Natural killer cell treated with Interleukin-12 subunit alpha and Interleukin-12 subunit beta and Interleukin-15 and Interleukin-18, amount 100 ng/mL, for 72 hours (primary cell): ENCODE data around the gene RUNX1. TPM values are rescaled to one million over a fixed set of nuclear protein-coding genes. Genes with fewer than 3 reads are reported as not detected.

Source experiments
- ATAC-seq, 2 donors: fragments of 150-1000 bp; cut with Tn5 transposase in 1 of 2; sonication (Bioruptor Pico), chemical (Tn5 transposase) in 1 of 2; 2 replicates each; pipeline ENCODE4 v1.10.0; 2021
- DNase-seq: peaks from one replicate; pipeline ENCODE4 v3.0.0; 2022; ENCODE audit warnings: low spot score
- H3K27ac Mint-ChIP-seq, 2 donors: 1 replicate in 1 of 2; 2 replicates in 1 of 2; pipeline ENCODE4 v1.8.0; 2022; ENCODE audit warnings: mixed read lengths in 2 of 2, mild to moderate bottlenecking in 1 of 2, moderate library complexity in 1 of 2
- H3K27me3 Mint-ChIP-seq, 2 donors: 1 replicate in 1 of 2; 2 replicates in 1 of 2; pipeline ENCODE4 v1.8.0; 2022; ENCODE audit warnings: mixed read lengths in 2 of 2
- H3K36me3 Mint-ChIP-seq: one replicate; pipeline ENCODE4 v1.8.0; 2022; ENCODE audit warnings: mixed read lengths
- H3K4me1 Mint-ChIP-seq, 2 donors: 1 replicate in 1 of 2; 2 replicates in 1 of 2; pipeline ENCODE4 v1.8.0; 2022; ENCODE audit warnings: low read depth in 2 of 2, mixed read lengths in 2 of 2, mild to moderate bottlenecking in 1 of 2
- H3K4me3 Mint-ChIP-seq: one replicate; pipeline ENCODE4 v1.8.0; 2022; ENCODE audit warnings: mixed read lengths
- H3K9me3 Mint-ChIP-seq: 2 replicates; pipeline ENCODE4 v1.8.0; 2022; ENCODE audit warnings: mixed read lengths
- total RNA-seq, 2 donors: library from RNA; stranded (reverse); gene quantifications; one replicate each; pipeline ENCODE4 v1.2.3, GENCODE V29; 2022

RUNX1 gene
- total RNA-seq, 2 donors from 2014 or later: 67.8 to 121 TPM

DNA sequence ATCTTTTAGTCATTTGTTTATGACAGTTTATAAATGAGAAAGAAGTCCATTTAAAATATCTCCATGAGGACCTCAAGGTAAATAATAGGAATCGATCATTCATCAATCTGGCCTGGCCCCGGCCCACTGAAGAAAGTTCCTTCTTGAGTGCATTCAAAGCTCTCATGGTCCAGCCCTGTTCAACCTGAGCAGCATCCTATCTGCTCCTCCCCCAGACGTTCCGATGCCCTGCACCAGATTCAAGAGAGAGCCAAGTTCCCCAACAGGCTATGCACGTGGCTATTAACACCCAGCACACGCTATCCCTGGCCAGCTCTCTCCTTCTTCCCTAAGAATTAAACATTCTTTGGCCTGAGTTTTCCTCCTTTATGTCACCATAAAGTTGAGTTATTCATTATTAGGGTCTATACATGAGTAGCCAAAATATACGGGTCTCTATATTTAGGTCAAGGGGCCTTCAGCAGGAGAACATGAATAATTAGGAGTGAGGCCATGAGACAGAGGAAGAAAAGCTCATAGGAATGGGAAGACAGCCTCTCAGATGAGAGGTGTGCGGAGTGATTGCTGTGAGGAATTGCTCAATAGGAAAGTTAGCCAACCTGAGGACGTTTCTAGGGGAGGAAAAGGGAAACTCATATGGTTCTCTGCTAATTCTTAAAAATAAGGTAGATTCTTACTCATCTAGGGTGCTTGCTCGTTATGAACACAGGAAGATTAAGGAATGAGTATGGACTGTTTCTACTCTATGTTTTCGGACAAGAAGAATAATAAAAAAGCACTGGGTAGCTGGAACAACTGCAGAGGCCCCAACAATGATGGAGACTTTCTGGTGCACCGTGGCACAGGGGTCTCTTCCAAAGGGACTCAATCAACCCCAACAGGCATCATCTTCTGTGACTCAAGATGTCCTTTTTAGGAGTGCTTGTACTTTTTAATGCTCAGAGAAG is 23.6 kb downstream of the RUNX1 start:
- peak overlapping the region; percentile 88 for H3K4me3 Mint-ChIP-seq
- peaks cover 6% of the 10 kb centered on the region for H3K9me3 Mint-ChIP-seq
- H3K27me3 Mint-ChIP-seq: no peaks in the 10 kb centered on the region
- H3K36me3 Mint-ChIP-seq: no peaks in the 10 kb centered on the region
- H3K4me1 Mint-ChIP-seq: peaks cover 81 to 93% of the 10 kb centered on the region in 2 donors
- DNase-seq (no peak), ATAC-seq (peak; percentile 21 to 22)
- H3K27ac Mint-ChIP-seq: peak overlapping the region; percentile 91 to 98

GRCh38 chr21:35024513-35024912 is 24.6 kb downstream of the RUNX1 start:
- Mint-ChIP-seq H3K27me3 (no peaks in the 10 kb centered on the region), H3K36me3 (no peaks in the 10 kb centered on the region), H3K9me3 (peaks cover 4% of the 10 kb centered on the region), H3K4me3 (peak overlapping the region; percentile 88), H3K27ac (peak overlapping the region; percentile 91 to 98), H3K4me1 (peaks cover 81 to 89% of the 10 kb centered on the region in 2 donors)
- ATAC-seq (peak in 1 of 2 donors; percentile 51), DNase-seq (no peak)

DNA sequence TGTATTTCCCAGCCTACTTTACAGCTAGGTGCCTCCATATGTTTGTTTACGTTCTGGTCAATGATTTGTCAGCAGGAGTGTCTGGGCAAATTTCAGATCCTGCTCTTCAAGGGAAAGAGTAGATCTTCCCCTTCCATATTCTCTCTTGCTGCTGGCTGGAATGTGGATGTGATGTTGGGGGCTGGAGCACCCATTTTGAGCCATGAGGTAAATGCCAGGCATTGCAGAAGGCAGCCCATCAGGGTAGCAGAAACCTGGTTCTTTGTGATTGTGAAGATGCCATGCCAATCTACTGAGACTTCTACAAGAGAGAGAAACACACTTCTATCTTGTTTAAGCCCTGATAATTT is 25.1 kb downstream of the RUNX1 start:
- peak overlapping the region; percentile 88 for H3K4me3 Mint-ChIP-seq
- ATAC-seq: no peak
- H3K4me1 Mint-ChIP-seq: peaks cover 79 to 84% of the 10 kb centered on the region in 2 donors
- peaks cover 4% of the 10 kb centered on the region for H3K9me3 Mint-ChIP-seq
- H3K27ac Mint-ChIP-seq: peak overlapping the region; percentile 91 to 98
- no peaks in the 10 kb centered on the region for H3K27me3 Mint-ChIP-seq
- H3K36me3 Mint-ChIP-seq: no peaks in the 10 kb centered on the region
- DNase-seq: no peak

GRCh38 chr21:35023396-35024070 is 25.6 kb downstream of the RUNX1 start:
- DNase-seq (no peak), ATAC-seq (no peak)
- Mint-ChIP-seq H3K36me3 (no peaks in the 10 kb centered on the region), H3K27ac (peak overlapping the region in 1 of 2 donors; percentile 98), H3K4me1 (peaks cover 74 to 79% of the 10 kb centered on the region in 2 donors), H3K27me3 (no peaks in the 10 kb centered on the region), H3K9me3 (peaks cover 2% of the 10 kb centered on the region), H3K4me3 (peak overlapping the region; percentile 49)

- no peaks in the 10 kb centered on the region for H3K36me3 Mint-ChIP-seq
- ATAC-seq (no peak), DNase-seq (no peak)
- peaks cover 63 to 71% of the 10 kb centered on the region in 2 donors for H3K4me1 Mint-ChIP-seq
- no peaks in the 10 kb centered on the region for H3K9me3 Mint-ChIP-seq
- H3K27ac Mint-ChIP-seq: peak overlapping the region; percentile 64 to 75
- no peaks in the 10 kb centered on the region for H3K27me3 Mint-ChIP-seq
- H3K4me3 Mint-ChIP-seq: peak overlapping the region; percentile 49
Measured at GRCh38 chr21:35021546-35021945, 27.6 kb downstream of the RUNX1 start.

DNA sequence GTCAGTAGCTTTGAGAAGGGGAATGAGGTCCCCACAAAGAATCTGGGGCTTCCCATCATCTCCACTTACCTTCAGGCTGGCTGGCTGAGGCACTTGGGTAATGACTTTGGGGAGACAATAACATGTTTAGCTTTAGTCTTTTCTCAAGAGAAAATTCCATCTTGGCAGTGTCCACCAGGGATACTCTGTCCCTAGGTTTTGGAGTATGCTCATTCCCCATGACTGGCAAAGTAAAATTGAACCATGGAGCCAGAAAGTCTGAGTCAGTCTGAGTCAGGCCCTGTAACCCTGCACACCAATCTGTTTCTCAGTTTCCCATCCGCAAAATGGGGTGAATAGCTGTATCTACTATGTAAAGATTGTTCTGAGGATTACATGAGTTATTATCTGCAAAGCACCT is 28.2 kb downstream of the RUNX1 start:
- H3K4me1 Mint-ChIP-seq: peaks cover 64 to 71% of the 10 kb centered on the region in 2 donors
- DNase-seq: no peak
- H3K36me3 Mint-ChIP-seq: no peaks in the 10 kb centered on the region
- ATAC-seq: no peak
- H3K27ac Mint-ChIP-seq: peak overlapping the region; percentile 64 to 75
- H3K9me3 Mint-ChIP-seq: no peaks in the 10 kb centered on the region
- H3K27me3 Mint-ChIP-seq: no peaks in the 10 kb centered on the region
- peak overlapping the region; percentile 49 for H3K4me3 Mint-ChIP-seq

DNA sequence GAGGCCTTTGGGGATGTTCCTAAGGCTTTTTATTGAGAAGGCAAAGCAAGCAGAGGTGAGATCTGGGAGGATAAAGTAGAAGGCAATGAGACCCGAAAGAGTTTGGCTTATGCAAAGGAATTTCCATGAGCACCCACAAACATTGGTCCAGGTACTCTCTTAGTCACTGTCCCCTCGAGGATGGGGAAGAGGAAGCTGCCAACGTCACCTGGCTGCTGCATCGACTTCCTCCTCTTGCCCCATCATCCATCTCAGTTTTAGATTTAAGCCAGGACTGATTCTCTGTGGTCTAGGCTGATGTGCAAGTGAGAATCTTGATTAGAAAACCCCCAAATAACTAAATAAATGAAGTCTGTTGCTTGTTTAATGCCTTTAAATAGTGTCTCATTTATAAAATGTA is 28.7 kb downstream of the RUNX1 start:
- ATAC-seq (peak; percentile 50 to 57), DNase-seq (no peak)
- Mint-ChIP-seq H3K9me3 (no peaks in the 10 kb centered on the region), H3K27ac (peak overlapping the region; percentile 64 to 75), H3K4me1 (peaks cover 64 to 71% of the 10 kb centered on the region in 2 donors), H3K27me3 (no peaks in the 10 kb centered on the region), H3K4me3 (peak overlapping the region; percentile 49), H3K36me3 (no peaks in the 10 kb centered on the region)

GRCh38 chr21:35019631-35020032 is 29.5 kb downstream of the RUNX1 start:
- peaks cover 65 to 71% of the 10 kb centered on the region in 2 donors for H3K4me1 Mint-ChIP-seq
- no peaks in the 10 kb centered on the region for H3K27me3 Mint-ChIP-seq
- peak overlapping the region in 1 of 2 donors; percentile 64 for H3K27ac Mint-ChIP-seq
- no peaks in the 10 kb centered on the region for H3K9me3 Mint-ChIP-seq
- no peak for DNase-seq
- ATAC-seq: no peak
- H3K36me3 Mint-ChIP-seq: no peaks in the 10 kb centered on the region
- H3K4me3 Mint-ChIP-seq: no peak overlapping the region

GRCh38 chr21:35017256-35017655 is 31.8 kb downstream of the RUNX1 start:
- Mint-ChIP-seq H3K4me1 (peaks cover 59 to 65% of the 10 kb centered on the region in 2 donors), H3K9me3 (no peaks in the 10 kb centered on the region), H3K27ac (peak overlapping the region; percentile 65 to 78), H3K4me3 (no peak overlapping the region), H3K36me3 (no peaks in the 10 kb centered on the region), H3K27me3 (no peaks in the 10 kb centered on the region)
- no peak for DNase-seq
- no peak for ATAC-seq

GRCh38 chr21:35016517-35017188 is 32.4 kb downstream of the RUNX1 start:
- ATAC-seq: no peak
- Mint-ChIP-seq H3K27ac (peak overlapping the region; percentile 65 to 78), H3K4me1 (peaks cover 56 to 64% of the 10 kb centered on the region in 2 donors), H3K27me3 (no peaks in the 10 kb centered on the region), H3K4me3 (no peak overlapping the region), H3K9me3 (no peaks in the 10 kb centered on the region), H3K36me3 (no peaks in the 10 kb centered on the region)
- no peak for DNase-seq

DNA sequence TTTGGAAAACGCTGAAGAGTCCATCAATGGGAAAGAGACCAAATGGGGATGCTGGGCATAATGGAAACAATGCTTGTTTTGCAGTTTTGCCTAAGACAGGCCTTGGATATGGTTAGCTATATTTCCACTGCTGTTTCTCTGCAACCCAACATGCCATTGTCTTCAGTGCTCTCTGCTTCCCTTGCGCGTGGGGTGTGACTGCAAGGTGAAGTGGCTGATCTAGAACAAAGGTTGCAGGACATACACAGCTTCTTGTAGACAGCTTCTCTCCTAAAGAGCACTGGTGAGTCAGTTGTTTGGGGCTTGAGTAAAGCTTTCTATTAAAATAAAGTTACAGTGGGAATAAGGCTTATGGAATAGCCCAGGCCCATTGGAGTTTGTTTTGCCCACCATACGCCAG is 33.0 kb downstream of the RUNX1 start:
- Mint-ChIP-seq H3K27me3 (no peaks in the 10 kb centered on the region), H3K36me3 (no peaks in the 10 kb centered on the region), H3K4me3 (peak overlapping the region; percentile 72), H3K9me3 (no peaks in the 10 kb centered on the region), H3K27ac (peak overlapping the region; percentile 65 to 78), H3K4me1 (peaks cover 54 to 58% of the 10 kb centered on the region in 2 donors)
- DNase-seq (no peak), ATAC-seq (no peak)

- Mint-ChIP-seq H3K9me3 (no peaks in the 10 kb centered on the region), H3K4me3 (peak overlapping the region; percentile 72), H3K27ac (peak overlapping the region; percentile 65 to 78), H3K36me3 (no peaks in the 10 kb centered on the region), H3K4me1 (peaks cover 54 to 57% of the 10 kb centered on the region in 2 donors), H3K27me3 (no peaks in the 10 kb centered on the region)
- no peak for DNase-seq
- peak; percentile 89 to 97 for ATAC-seq
Measured at GRCh38 chr21:35015435-35016024, 33.6 kb downstream of the RUNX1 start.

DNA sequence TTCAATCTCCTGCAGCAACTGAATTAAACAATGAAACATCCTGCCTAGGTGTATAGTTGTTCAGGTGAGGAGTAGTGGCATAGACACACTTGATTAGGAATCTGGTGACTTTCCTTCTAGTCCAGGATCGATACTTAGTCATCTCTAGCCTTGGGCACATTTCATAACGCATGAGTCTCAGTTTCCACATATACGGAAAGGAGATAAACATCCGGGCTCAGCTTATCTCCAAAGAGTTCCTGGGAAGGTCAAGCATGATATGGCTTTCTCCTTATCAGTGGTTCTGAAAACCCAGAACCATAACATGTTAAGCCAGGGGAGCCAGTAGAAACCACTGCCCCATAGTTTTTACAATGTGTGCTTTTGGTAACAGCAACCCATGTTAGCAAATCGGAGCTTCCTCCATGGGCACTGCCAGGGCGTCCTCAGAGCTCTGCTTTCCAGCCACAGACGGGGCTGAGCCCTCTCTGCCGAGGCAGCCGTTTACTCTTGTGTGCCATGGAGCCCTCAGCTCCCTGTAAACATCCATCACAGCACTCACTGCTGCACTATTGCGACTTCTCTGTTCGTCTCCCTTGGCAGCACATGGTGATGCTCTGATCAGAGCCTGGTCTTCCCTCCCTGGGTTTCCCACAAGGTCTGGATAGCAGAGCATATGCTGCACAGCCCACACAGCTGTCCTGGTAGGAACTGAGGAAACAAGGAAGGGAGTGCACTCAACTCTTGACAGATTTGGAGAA is 34.6 kb downstream of the RUNX1 start:
- H3K4me1 Mint-ChIP-seq: peaks cover 49 to 58% of the 10 kb centered on the region in 2 donors
- peak overlapping the region; percentile 72 for H3K4me3 Mint-ChIP-seq
- DNase-seq (no peak), ATAC-seq (peak in 1 of 2 donors; percentile 5)
- no peaks in the 10 kb centered on the region for H3K36me3 Mint-ChIP-seq
- H3K27me3 Mint-ChIP-seq: no peaks in the 10 kb centered on the region
- H3K27ac Mint-ChIP-seq: peak overlapping the region; percentile 65 to 78
- no peaks in the 10 kb centered on the region for H3K9me3 Mint-ChIP-seq
